ENCODE results near the gene SIM2. TPM values are rescaled to one million over a fixed set of nuclear protein-coding genes. Genes with fewer than 3 reads are reported as not detected.
A peak's percentile ranks its signal among the peaks of the same experiment; 100 is the strongest.

SIM2 gene
- total RNA-seq, 1 donor from 2014 or later = 3.1 TPM

DNA sequence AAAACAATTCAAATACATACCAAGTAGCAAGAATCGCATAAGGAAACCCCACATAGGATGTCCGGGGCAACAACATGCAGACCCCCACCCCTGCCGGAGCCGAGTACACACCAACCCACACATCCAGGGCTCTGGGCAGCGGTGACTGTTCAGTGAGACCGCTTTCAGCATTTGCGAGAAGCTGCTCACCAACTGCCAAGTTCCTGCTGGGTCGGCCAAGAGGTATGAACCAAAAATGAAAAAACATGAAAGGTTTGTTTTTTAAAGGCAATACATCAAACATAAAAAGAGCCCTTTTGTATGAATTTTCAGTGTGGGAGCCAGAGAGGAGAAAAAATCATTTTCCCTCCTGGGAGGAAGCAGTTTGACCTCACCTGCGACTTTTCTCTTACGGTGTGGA, 92.3 kb downstream of the SIM2 start:
- H3K36me3 ChIP-seq (ENCODE audit: control insufficient read depth in 3 of 3, insufficient read depth in 3 of 3, low read length in 3 of 3) = peaks cover 0 to 2% (median 0%) of the 10 kb centered on the region in 3 donors
- no peak overlapping the region for H3K9ac ChIP-seq (ENCODE audit: low read depth in 1 of 3, low read length in 3 of 3)
- H3K27me3 ChIP-seq (ENCODE audit: control insufficient read depth in 3 of 3, insufficient read depth in 3 of 3, low read length in 3 of 3) = no peaks in the 10 kb centered on the region
- H3K4me1 ChIP-seq (ENCODE audit: control insufficient read depth in 3 of 3, insufficient read depth in 3 of 3, low read length in 3 of 3) = peaks cover 0 to 8% (median 5%) of the 10 kb centered on the region in 3 donors
- H3K9me3 ChIP-seq (ENCODE audit: control insufficient read depth in 3 of 3, low read length in 3 of 3) = no peaks in the 10 kb centered on the region
- H3K4me3 ChIP-seq (ENCODE audit: low read length in 3 of 3) = no peak overlapping the region
- H3K27ac ChIP-seq (ENCODE audit: low read depth, low read length) = no peak overlapping the region

DNA sequence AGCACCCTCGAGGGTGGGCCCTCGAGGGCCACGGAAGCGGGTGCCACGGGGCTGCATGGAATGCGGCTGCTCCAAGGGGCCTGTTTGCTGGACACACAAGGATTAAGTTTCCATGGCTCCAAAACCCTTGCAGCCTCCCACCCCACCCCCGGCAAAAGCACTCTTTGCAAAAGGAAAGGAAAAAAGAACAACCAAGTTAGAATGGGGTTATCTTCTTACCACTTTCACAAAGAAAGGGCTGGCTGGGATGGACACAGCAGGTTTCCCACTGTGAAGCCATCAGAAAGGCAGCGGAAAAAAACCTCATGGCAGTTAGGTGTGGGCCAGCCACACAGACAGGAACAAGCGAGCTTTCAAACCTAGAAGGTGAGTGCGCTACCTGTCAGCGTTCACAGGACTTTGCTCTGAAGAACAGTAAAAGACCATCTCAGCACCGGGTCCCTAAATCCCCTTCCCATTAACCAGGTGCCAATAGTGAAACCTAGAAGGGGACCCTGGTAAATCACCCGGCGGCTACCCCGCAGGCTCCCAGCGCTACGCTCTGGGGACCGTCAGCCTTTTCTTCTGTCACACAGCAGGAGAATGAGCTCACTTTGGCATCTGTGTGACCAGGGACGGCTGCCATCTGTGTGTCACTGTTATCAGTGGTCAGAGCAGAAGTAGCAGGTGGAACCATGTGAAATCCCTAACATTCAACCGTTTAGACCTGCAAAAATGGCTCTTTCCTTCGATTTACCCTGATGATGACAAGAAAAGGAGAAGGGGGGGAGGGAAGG, 93.0 kb downstream of the SIM2 start:
- Histone ChIP-seq H3K27me3 (ENCODE audit: control insufficient read depth in 3 of 3, insufficient read depth in 3 of 3, low read length in 3 of 3) (no peaks in the 10 kb centered on the region), H3K36me3 (ENCODE audit: control insufficient read depth in 3 of 3, insufficient read depth in 3 of 3, low read length in 3 of 3) (peaks cover 0 to 2% (median 0%) of the 10 kb centered on the region in 3 donors), H3K4me1 (ENCODE audit: control insufficient read depth in 3 of 3, insufficient read depth in 3 of 3, low read length in 3 of 3) (peaks cover 0 to 8% (median 5%) of the 10 kb centered on the region in 3 donors), H3K4me3 (ENCODE audit: low read length in 3 of 3) (peak overlapping the region in 1 of 3 donors; percentile 29), H3K27ac (ENCODE audit: low read depth, low read length) (no peak overlapping the region), H3K9ac (ENCODE audit: low read depth in 1 of 3, low read length in 3 of 3) (peak overlapping the region in 1 of 3 donors; percentile 45), H3K9me3 (ENCODE audit: control insufficient read depth in 3 of 3, low read length in 3 of 3) (no peaks in the 10 kb centered on the region)

DNA sequence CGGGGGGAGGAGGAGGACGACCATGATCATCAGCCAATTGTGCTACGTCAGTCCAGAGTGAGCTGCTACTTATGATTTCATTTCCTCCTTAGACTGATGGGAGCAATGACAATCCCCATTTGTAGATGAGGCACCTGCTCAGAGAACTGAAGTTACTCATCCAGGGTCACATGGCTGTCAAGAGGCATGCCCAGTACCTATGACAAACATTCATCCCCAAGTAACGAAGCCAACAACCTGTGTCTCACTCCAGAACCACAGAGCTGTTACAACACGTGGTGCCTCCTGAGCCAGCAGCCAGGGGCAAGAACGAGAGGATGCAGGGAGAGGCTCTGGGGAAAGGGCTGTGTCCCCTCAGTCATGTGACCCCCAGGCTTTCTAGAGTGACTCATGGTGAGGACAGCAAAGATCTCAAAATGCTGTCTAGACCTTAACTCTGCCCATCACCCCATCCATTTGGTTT, 93.6 kb downstream of the SIM2 start:
- H3K27ac ChIP-seq (ENCODE audit: low read depth, low read length) = no peak overlapping the region
- H3K9ac ChIP-seq (ENCODE audit: low read depth in 1 of 3, low read length in 3 of 3) = no peak overlapping the region
- H3K4me1 ChIP-seq (ENCODE audit: control insufficient read depth in 3 of 3, insufficient read depth in 3 of 3, low read length in 3 of 3) = peaks cover 0 to 8% (median 5%) of the 10 kb centered on the region in 3 donors
- H3K9me3 ChIP-seq (ENCODE audit: control insufficient read depth in 3 of 3, low read length in 3 of 3) = no peaks in the 10 kb centered on the region
- peaks cover 0 to 2% (median 0%) of the 10 kb centered on the region in 3 donors for H3K36me3 ChIP-seq (ENCODE audit: control insufficient read depth in 3 of 3, insufficient read depth in 3 of 3, low read length in 3 of 3)
- H3K27me3 ChIP-seq (ENCODE audit: control insufficient read depth in 3 of 3, insufficient read depth in 3 of 3, low read length in 3 of 3) = no peaks in the 10 kb centered on the region
- H3K4me3 ChIP-seq (ENCODE audit: low read length in 3 of 3) = no peak overlapping the region

DNA sequence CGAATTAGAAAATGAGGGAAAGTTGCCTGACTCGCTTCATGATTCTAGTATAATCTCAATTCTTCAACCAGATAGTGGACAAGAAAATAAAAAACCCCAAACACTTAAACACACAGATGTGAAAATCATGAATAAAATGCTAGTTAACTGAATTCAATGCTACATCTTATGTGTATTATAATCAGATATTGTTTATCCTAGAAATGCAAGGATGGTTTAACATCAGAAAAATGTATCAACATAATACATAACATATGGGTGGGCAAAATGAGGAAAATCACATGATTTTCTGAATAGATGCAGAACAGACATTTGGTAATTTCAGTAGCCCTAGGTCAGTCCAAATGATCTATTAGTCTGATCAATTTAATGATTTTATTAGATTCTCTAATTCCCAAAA, 97.2 kb downstream of the SIM2 start:
- H3K4me1 ChIP-seq (ENCODE audit: control insufficient read depth in 3 of 3, insufficient read depth in 3 of 3, low read length in 3 of 3) = peaks cover 0 to 8% (median 5%) of the 10 kb centered on the region in 3 donors
- no peak overlapping the region for H3K4me3 ChIP-seq (ENCODE audit: low read length in 3 of 3)
- no peak overlapping the region for H3K9ac ChIP-seq (ENCODE audit: low read depth in 1 of 3, low read length in 3 of 3)
- no peaks in the 10 kb centered on the region for H3K9me3 ChIP-seq (ENCODE audit: control insufficient read depth in 3 of 3, low read length in 3 of 3)
- no peaks in the 10 kb centered on the region for H3K36me3 ChIP-seq (ENCODE audit: control insufficient read depth in 3 of 3, insufficient read depth in 3 of 3, low read length in 3 of 3)
- H3K27ac ChIP-seq (ENCODE audit: low read depth, low read length) = no peak overlapping the region
- H3K27me3 ChIP-seq (ENCODE audit: control insufficient read depth in 3 of 3, insufficient read depth in 3 of 3, low read length in 3 of 3) = no peaks in the 10 kb centered on the region

DNA sequence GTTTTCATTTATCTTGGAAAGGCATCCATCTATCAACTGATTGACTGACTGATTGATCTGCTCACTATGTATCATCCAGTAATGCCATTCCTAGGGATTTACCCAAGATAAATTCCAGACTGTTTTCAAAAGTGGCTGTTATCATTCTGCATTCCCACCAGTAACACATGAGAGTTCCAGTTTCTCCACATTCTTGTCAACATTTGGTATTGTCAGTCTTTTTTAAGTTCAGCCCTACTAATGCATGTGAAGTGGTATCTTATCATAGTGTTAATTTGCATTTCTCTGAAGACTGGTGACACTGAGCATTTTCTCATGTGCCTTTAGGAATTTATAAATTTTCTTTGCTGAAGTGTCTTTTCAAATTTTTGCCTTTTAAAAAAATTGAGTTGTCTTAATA, 99.6 kb downstream of the SIM2 start:
- Histone ChIP-seq H3K27ac (ENCODE audit: low read depth, low read length) (no peak overlapping the region), H3K36me3 (ENCODE audit: control insufficient read depth in 3 of 3, insufficient read depth in 3 of 3, low read length in 3 of 3) (no peaks in the 10 kb centered on the region), H3K9ac (ENCODE audit: low read depth in 1 of 3, low read length in 3 of 3) (no peak overlapping the region), H3K9me3 (ENCODE audit: control insufficient read depth in 3 of 3, low read length in 3 of 3) (no peaks in the 10 kb centered on the region), H3K27me3 (ENCODE audit: control insufficient read depth in 3 of 3, insufficient read depth in 3 of 3, low read length in 3 of 3) (no peaks in the 10 kb centered on the region), H3K4me3 (ENCODE audit: low read length in 3 of 3) (no peak overlapping the region), H3K4me1 (ENCODE audit: control insufficient read depth in 3 of 3, insufficient read depth in 3 of 3, low read length in 3 of 3) (no peaks in the 10 kb centered on the region)

Other genes with a start within 250 kb of the SIM2 start
- gene CLDN14, start 219.0 kb upstream of the SIM2 start, total RNA-seq = 3.7 TPM

All from skeletal muscle tissue (tissue), 4 donors.